HepG2 (cell line): Measurements from ENCODE around the gene SPRED3. TPM values are rescaled to one million over a fixed set of nuclear protein-coding genes. Genes with fewer than 3 reads are reported as not detected.
A peak's percentile ranks its signal among the peaks of the same experiment; 100 is the strongest.

Experiments
- AGO1 ChIP-seq: fragments of 200-400 bp; formaldehyde crosslinking; IDR thresholded peaks from 2 replicates; pipeline ENCODE4 v1.6.1; 2017; ENCODE audit warnings: mild to moderate bottlenecking, low read depth, low read length, moderate library complexity; ENCODE audit not compliant: poor library complexity, severe bottlenecking
- EP300 ChIP-seq, 3 experiments: sonication (generic) in 1 of 3; formaldehyde crosslinking in 1 of 3; IDR thresholded peaks; 2 replicates each; pipeline versions ENCODE4 v1.5.1 to v1.6.1; 2011 to 2020; ENCODE audit warnings: low read depth in 2 of 3, low read length in 2 of 3, borderline replicate concordance in 1 of 3, improper control_type of control experiment in 1 of 3, mild to moderate bottlenecking in 1 of 3, missing genetic modification reagents in 1 of 3, moderate library complexity in 1 of 3
- IKZF5 ChIP-seq: IDR thresholded peaks from 2 replicates; pipeline ENCODE4 v1.6.1; 2018; ENCODE audit warnings: missing genetic modification reagents, mild to moderate bottlenecking, missing compliant biosample characterization
- KLF13 ChIP-seq: sonication (generic); formaldehyde crosslinking; IDR thresholded peaks from 2 replicates; pipeline ENCODE4 v1.4.0; 2020; ENCODE audit warnings: mild to moderate bottlenecking, missing genetic modification reagents
- MIER2 ChIP-seq: IDR thresholded peaks from 2 replicates; pipeline ENCODE4 v1.6.1; 2016; ENCODE audit warnings: missing biosample characterization, missing genetic modification reagents
- MIER3 ChIP-seq: IDR thresholded peaks from 2 replicates; pipeline ENCODE4 v1.6.1; 2016; ENCODE audit warnings: missing compliant biosample characterization, borderline replicate concordance
- MTF2 ChIP-seq: sonication (generic); formaldehyde crosslinking; IDR thresholded peaks from 2 replicates; pipeline ENCODE4 v1.5.0; 2020; ENCODE audit warnings: missing genetic modification reagents, borderline replicate concordance
- NCOA1 ChIP-seq: sonication (generic); formaldehyde crosslinking; IDR thresholded peaks from 2 replicates; pipeline ENCODE4 v1.9.0; 2021; ENCODE audit warnings: missing genetic modification reagents
- PCBP2 ChIP-seq: fragments of 200-400 bp; formaldehyde crosslinking; optimal IDR thresholded peaks from 2 replicates; pipeline ENCODE3; 2018; ENCODE audit warnings: low read length, low read depth; ENCODE audit not compliant: poor library complexity, severe bottlenecking
- RARA ChIP-seq: IDR thresholded peaks from 2 replicates; pipeline ENCODE4 v1.6.1; 2016; ENCODE audit warnings: missing genetic modification reagents, missing compliant biosample characterization
- THAP9 ChIP-seq: sonication (generic); formaldehyde crosslinking; IDR thresholded peaks from 2 replicates; pipeline ENCODE4; 2020; ENCODE audit warnings: missing genetic modification reagents, mild to moderate bottlenecking, borderline replicate concordance
- ZBTB25 ChIP-seq: IDR thresholded peaks from 2 replicates; pipeline ENCODE4 v1.6.1; 2018; ENCODE audit warnings: missing genetic modification reagents
- ZNF18 ChIP-seq: sonication (generic); formaldehyde crosslinking; IDR thresholded peaks from 2 replicates; pipeline ENCODE4 v1.8.0; 2022; ENCODE audit warnings: mild to moderate bottlenecking, missing genetic modification reagents; ENCODE audit not compliant: insufficient replicate concordance
- ZNF253 ChIP-seq: sonication (generic); formaldehyde crosslinking; IDR thresholded peaks from 2 replicates; pipeline ENCODE4 v1.8.0; 2022; ENCODE audit warnings: mild to moderate bottlenecking, missing genetic modification reagents, borderline replicate concordance
- ZNF281 ChIP-seq: sonication (generic); formaldehyde crosslinking; IDR thresholded peaks from 2 replicates; pipeline ENCODE4 v1.4.0; 2020; ENCODE audit warnings: missing genetic modification reagents, borderline replicate concordance
- ZNF576 ChIP-seq: sonication (generic); formaldehyde crosslinking; IDR thresholded peaks from 2 replicates; pipeline ENCODE4 v1.4.0; 2020; ENCODE audit warnings: mild to moderate bottlenecking, missing genetic modification reagents
- polyA plus RNA-seq, 8 experiments: library from polyadenylated mRNA; depleted of rRNA in 3 of 8; stranded (reverse) in 7 of 8; unstranded in 1 of 8; fragments of >200 nt; fragmentation: Illumina TruSeq in 4 of 8; extraction: Trizol in 4 of 8; gene quantifications; 2 replicates each; pipeline versions ENCODE4 v1.2.1 to v1.2.3, GENCODE V29; 2011 to 2016; ENCODE audit warnings: low read depth in 4 of 8, missing spikeins in 1 of 8, mixed read lengths in 1 of 8; ENCODE audit not compliant: insufficient read depth in 1 of 8
- total RNA-seq, 5 experiments: library from RNA; depleted of rRNA; stranded (reverse); fragments of >200 nt; fragmentation: Illumina TruSeq; extraction: Trizol; gene quantifications; 2 replicates each; pipeline ENCODE4 v1.2.3, GENCODE V29; 2016; ENCODE audit warnings: low read depth in 1 of 5

The SPRED3 gene
- total and polyA plus RNA-seq, 2 of the 13 experiments (the other 11 are each of a cell fraction or from before 2014, with no cell fraction given): 0.15 to 0.17 TPM

GRCh38 chr19:38374332-38375097, 14.0 kb upstream of the SPRED3 start, which contains the start of gene PSMD8 (continued):
- peak; percentile 37; the same call in 1 of the 2 replicates for TF ChIP-seq MIER2 (CRISPR knock-in tag)
- peak; percentile 100 for TF ChIP-seq THAP9 (CRISPR knock-in tag)
- peak; percentile 65; the same call in 1 of the 2 replicates for TF ChIP-seq IKZF5
- TF ChIP-seq MTF2 (CRISPR knock-in tag): no peak
- no peak for TF ChIP-seq AGO1
- peak; percentile 93 for TF ChIP-seq ZNF18
- no peak; the same call in 1 of the 2 replicates for TF ChIP-seq ZBTB25 (CRISPR knock-in tag)
- TF ChIP-seq MIER3 (CRISPR knock-in tag): no peak; the same call in 1 of the 2 replicates
- TF ChIP-seq ZNF281 (CRISPR knock-in tag): 0 out of 2 replicates have a peak, but pooled peaks have one; percentile 37
- peak; percentile 67; the same call in 1 of the 2 replicates for TF ChIP-seq NCOA1 (CRISPR knock-in tag)
- no peak for TF ChIP-seq EP300 (IDR thresholded peaks at IDR 0.05; ENCODE audit: low read depth in 2 of 2, low read length in 2 of 2)
- no peak for TF ChIP-seq EP300 (CRISPR knock-in tag; IDR thresholded peaks at IDR 0.05; ENCODE audit: borderline replicate concordance)
- no peak for TF ChIP-seq KLF13 (CRISPR knock-in tag)
- TF ChIP-seq PCBP2: no peak
- no peak; the same call in 1 of the 2 replicates for TF ChIP-seq ZNF576 (CRISPR knock-in tag)
- peak; percentile 40; the same call in 1 of the 2 replicates for TF ChIP-seq RARA (CRISPR knock-in tag)
- no peak for TF ChIP-seq ZNF253 (CRISPR knock-in tag)
